A549 (cell line): ENCODE measurements around the gene NRG3.

Experiments
- CBX8 ChIP-seq: fragments of 200-600 bp; sonication (generic); IDR thresholded peaks from 2 replicates; pipeline ENCODE4 v1.6.1; 2016
- CEBPB ChIP-seq, 2 experiments: fragments of >200 bp in 1 of 2; sonication (Bioruptor Twin) in 1 of 2; formaldehyde crosslinking in 1 of 2; IDR thresholded peaks; 2 replicates each; pipeline ENCODE4 v1.6.1; 2012 to 2016
- CTCF ChIP-seq: fragments of >200 bp; sonication (Bioruptor Twin); formaldehyde crosslinking; IDR thresholded peaks from 3 replicates; pipeline ENCODE4 v1.5.1; 2016
- EHMT2 ChIP-seq: fragments of 200-600 bp; sonication (generic); IDR thresholded peaks from 2 replicates; pipeline ENCODE4 v1.6.1; 2016; ENCODE audit warnings: antibody characterized with exemption, low read depth, mild to moderate bottlenecking, moderate library complexity
- EP300 ChIP-seq, 2 experiments: fragments of >200 bp; sonication (Bioruptor Twin); formaldehyde crosslinking; IDR thresholded peaks; 2 replicates in 1 of 2; 3 replicates in 1 of 2; pipeline ENCODE4 v1.6.1; 2016 to 2017
- MAX ChIP-seq: IDR thresholded peaks from 2 replicates; pipeline ENCODE4 v1.6.1; 2012
- PHF8 ChIP-seq: fragments of 200-600 bp; sonication (generic); IDR thresholded peaks from 2 replicates; pipeline ENCODE4 v1.6.1; 2016; ENCODE audit warnings: low read depth, mild to moderate bottlenecking, antibody characterized with exemption, moderate library complexity, borderline replicate concordance
- POLR2A ChIP-seq: IDR thresholded peaks from 2 replicates; pipeline ENCODE4 v1.6.1; 2012; ENCODE audit warnings: mild to moderate bottlenecking, low read length
- RAD21 ChIP-seq, 2 experiments: fragments of >200 bp in 1 of 2; sonication (Bioruptor Twin) in 1 of 2; formaldehyde crosslinking in 1 of 2; IDR thresholded peaks in 1 of 2; conservative IDR thresholded peaks in 1 of 2; 2 replicates in 1 of 2; 3 replicates in 1 of 2; pipeline ENCODE4 v1.6.1; 2012 to 2018; ENCODE audit warnings: inconsistent platforms in 1 of 2
- REST ChIP-seq: fragments of 200-600 bp; sonication (generic); IDR thresholded peaks from 2 replicates; pipeline ENCODE4 v1.6.1; 2016; ENCODE audit warnings: antibody characterized with exemption, mild to moderate bottlenecking, moderate library complexity
- RFX5 ChIP-seq: fragments of 450-650 bp; IDR thresholded peaks from 2 replicates; pipeline ENCODE4 v1.7.1; 2014; ENCODE audit warnings: antibody characterized with exemption, mild to moderate bottlenecking, moderate library complexity
- SMC3 ChIP-seq: fragments of >200 bp; sonication (Bioruptor Twin); formaldehyde crosslinking; IDR thresholded peaks from 3 replicates; pipeline ENCODE4 v1.6.1; 2018; ENCODE audit warnings: inconsistent platforms
- ZNF302 ChIP-seq: fragments of 250-450 bp; sonication (Bioruptor Pico); IDR thresholded peaks from 2 replicates; pipeline ENCODE4 v1.9.0; 2021; ENCODE audit warnings: inconsistent platforms, mild to moderate bottlenecking, moderate library complexity

GRCh38 chr10:81873932-81874816 is 820 bp upstream of the NRG3 start:
- TF ChIP-seq EP300 (IDR thresholded peaks at IDR 0.05): no peak
- TF ChIP-seq MAX: no peak
- TF ChIP-seq ZNF302: no peak
- TF ChIP-seq REST: no peak
- TF ChIP-seq POLR2A: no peak
- no peak for TF ChIP-seq CEBPB (IDR thresholded peaks at IDR 0.05)
- TF ChIP-seq CTCF: no peak
- no peak for TF ChIP-seq EHMT2
- TF ChIP-seq RAD21 (conservative IDR thresholded peaks at IDR 0.05 in 1 of 2, IDR thresholded peaks at IDR 0.05 in 1 of 2): no peak
- TF ChIP-seq PHF8: no peak
- TF ChIP-seq CBX8: no peak
- no peak for TF ChIP-seq SMC3
- no peak for TF ChIP-seq RFX5
